Measurements from ENCODE around the gene SLCO1A2.

Gene SLCO1A2

DNA sequence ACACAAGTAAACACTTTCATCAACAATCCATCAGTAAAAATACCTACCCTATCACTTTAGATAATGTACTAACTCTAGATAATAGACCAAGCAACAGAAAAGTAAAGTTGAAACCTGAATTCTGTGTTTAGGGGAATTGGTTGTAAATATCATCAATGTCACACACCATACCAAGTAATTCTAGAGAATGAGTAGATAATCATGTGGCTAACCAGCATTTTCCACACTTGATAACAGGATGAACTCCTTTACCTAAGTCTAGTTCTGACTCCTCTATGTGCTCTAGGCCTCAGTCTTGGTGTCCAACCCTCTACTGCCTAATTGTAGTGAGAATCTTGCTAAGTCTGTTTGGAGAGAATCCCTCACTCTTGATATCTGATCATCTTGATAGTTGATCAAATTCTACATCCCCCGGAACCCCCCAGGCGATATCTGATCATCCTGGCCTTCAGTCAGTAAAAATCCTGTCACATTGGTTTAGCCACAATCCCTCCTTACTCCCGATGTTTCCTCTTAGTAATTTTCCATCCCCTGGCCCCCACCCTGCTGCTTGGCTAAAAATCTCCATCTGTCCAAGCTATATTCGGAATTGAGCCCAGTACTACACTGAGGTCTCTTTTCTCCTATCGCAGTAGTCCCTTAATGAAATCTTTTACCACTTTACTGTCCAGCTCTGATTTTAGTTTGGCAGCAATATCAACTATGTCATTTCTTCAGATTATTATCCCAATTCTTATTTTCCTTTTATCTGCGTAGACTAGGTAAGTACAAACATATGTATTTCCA, 3.4 kb upstream of the SLCO1A2 start:
- Histone ChIP-seq H3K79me2 (ENCODE audit: insufficient read depth, low read depth) (no peaks in the 10 kb centered on the region), H3K4me2 (no peak overlapping the region), H2AFZ (ENCODE audit: low read depth) (no peak overlapping the region), H3K4me3 (IDR thresholded peaks at IDR 0.05; ENCODE audit: insufficient read depth, low read depth, low read length) (no peak overlapping the region), H3K9ac (no peak overlapping the region), H3K27ac (no peak overlapping the region), H3K27me3 (ENCODE audit: insufficient read depth, low read depth) (no peaks in the 10 kb centered on the region), H3K4me1 (ENCODE audit: low read depth, poor library complexity, severe bottlenecking) (no peaks in the 10 kb centered on the region), H3K36me3 (ENCODE audit: insufficient read depth) (no peaks in the 10 kb centered on the region), H4K20me1 (ENCODE audit: insufficient read depth) (no peaks in the 10 kb centered on the region)
- TF ChIP-seq, protein P1, sequence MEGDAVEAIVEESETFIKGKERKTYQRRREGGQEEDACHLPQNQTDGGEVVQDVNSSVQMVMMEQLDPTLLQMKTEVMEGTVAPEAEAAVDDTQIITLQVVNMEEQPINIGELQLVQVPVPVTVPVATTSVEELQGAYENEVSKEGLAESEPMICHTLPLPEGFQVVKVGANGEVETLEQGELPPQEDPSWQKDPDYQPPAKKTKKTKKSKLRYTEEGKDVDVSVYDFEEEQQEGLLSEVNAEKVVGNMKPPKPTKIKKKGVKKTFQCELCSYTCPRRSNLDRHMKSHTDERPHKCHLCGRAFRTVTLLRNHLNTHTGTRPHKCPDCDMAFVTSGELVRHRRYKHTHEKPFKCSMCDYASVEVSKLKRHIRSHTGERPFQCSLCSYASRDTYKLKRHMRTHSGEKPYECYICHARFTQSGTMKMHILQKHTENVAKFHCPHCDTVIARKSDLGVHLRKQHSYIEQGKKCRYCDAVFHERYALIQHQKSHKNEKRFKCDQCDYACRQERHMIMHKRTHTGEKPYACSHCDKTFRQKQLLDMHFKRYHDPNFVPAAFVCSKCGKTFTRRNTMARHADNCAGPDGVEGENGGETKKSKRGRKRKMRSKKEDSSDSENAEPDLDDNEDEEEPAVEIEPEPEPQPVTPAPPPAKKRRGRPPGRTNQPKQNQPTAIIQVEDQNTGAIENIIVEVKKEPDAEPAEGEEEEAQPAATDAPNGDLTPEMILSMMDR (conservative IDR thresholded peaks at IDR 0.05; ENCODE audit: low read depth, low read length) = no peak

DNA sequence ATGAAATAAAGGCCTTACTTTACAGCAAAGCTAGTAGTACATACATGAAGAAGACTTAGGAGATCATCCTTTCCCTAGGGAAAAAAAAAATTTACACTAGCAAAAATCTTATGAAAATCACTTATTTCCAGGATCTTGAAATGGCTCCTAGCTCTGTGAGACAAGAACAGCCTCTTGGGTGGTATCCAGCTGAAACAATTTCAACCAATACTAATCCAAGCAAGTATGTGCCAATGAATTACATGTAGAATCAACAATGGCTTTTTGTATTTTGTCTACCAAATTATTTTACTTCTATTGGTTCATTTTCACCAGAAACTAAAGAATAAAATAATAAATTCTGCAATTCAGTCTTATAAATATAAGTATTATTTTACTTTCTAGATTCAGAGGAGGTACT, 2.7 kb upstream of the SLCO1A2 start:
- H3K9ac ChIP-seq = no peak overlapping the region
- H2AFZ ChIP-seq (ENCODE audit: low read depth) = no peak overlapping the region
- no peak overlapping the region for H3K27ac ChIP-seq
- no peak overlapping the region for H3K4me3 ChIP-seq (IDR thresholded peaks at IDR 0.05; ENCODE audit: insufficient read depth, low read depth, low read length)
- no peaks in the 10 kb centered on the region for H3K4me1 ChIP-seq (ENCODE audit: low read depth, poor library complexity, severe bottlenecking)
- no peaks in the 10 kb centered on the region for H4K20me1 ChIP-seq (ENCODE audit: insufficient read depth)
- no peaks in the 10 kb centered on the region for H3K36me3 ChIP-seq (ENCODE audit: insufficient read depth)
- TF ChIP-seq, protein P1 (conservative IDR thresholded peaks at IDR 0.05; ENCODE audit: low read depth, low read length) = no peak
- H3K27me3 ChIP-seq (ENCODE audit: insufficient read depth, low read depth) = no peaks in the 10 kb centered on the region
- no peaks in the 10 kb centered on the region for H3K79me2 ChIP-seq (ENCODE audit: insufficient read depth, low read depth)
- H3K4me2 ChIP-seq = no peak overlapping the region

GRCh38 chr12:21336656-21337055, 1.9 kb upstream of the SLCO1A2 start:
- Histone ChIP-seq H4K20me1 (ENCODE audit: insufficient read depth) (no peaks in the 10 kb centered on the region), H3K79me2 (ENCODE audit: insufficient read depth, low read depth) (no peaks in the 10 kb centered on the region), H2AFZ (ENCODE audit: low read depth) (no peak overlapping the region), H3K27me3 (ENCODE audit: insufficient read depth, low read depth) (no peaks in the 10 kb centered on the region), H3K36me3 (ENCODE audit: insufficient read depth) (no peaks in the 10 kb centered on the region), H3K4me1 (ENCODE audit: low read depth, poor library complexity, severe bottlenecking) (no peaks in the 10 kb centered on the region), H3K4me2 (no peak overlapping the region), H3K27ac (no peak overlapping the region), H3K9ac (no peak overlapping the region), H3K4me3 (IDR thresholded peaks at IDR 0.05; ENCODE audit: insufficient read depth, low read depth, low read length) (no peak overlapping the region)
- TF ChIP-seq, protein P1 (conservative IDR thresholded peaks at IDR 0.05; ENCODE audit: low read depth, low read length) = no peak

DNA sequence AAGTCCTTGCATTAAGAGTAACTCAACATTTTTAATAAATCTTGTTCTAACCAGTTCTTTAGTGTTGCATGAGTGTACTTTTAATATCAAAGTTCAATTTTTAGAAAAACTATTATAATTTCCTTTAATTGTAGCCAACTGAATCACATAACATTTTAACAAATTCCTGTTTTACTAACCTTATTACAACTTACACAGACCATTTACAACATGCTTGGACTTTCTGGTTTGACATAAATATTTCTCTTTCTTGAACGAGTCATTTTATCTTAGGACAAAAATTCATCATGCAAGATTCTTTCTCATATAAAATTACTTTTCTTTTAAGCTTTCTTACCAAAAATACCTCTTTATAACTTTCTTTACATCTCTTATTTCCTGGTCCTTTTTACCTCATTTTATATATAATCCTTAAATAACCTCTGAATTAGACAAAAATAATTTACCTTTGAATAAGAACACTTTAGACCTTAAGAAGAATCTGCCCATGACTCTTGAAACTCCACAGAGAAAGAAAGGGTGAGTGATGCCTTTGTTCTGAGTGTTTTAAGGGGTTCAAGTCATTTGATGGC, 3.9 kb downstream of the SLCO1A2 start:
- no peaks in the 10 kb centered on the region for H3K79me2 ChIP-seq (ENCODE audit: insufficient read depth, low read depth)
- no peaks in the 10 kb centered on the region for H3K36me3 ChIP-seq (ENCODE audit: insufficient read depth)
- H3K4me1 ChIP-seq (ENCODE audit: low read depth, poor library complexity, severe bottlenecking) = no peaks in the 10 kb centered on the region
- H3K4me3 ChIP-seq (IDR thresholded peaks at IDR 0.05; ENCODE audit: insufficient read depth, low read depth, low read length) = no peak overlapping the region
- no peak overlapping the region for H3K4me2 ChIP-seq
- TF ChIP-seq, protein P1 (conservative IDR thresholded peaks at IDR 0.05; ENCODE audit: low read depth, low read length) = no peak
- no peak overlapping the region for H3K27ac ChIP-seq
- no peaks in the 10 kb centered on the region for H3K27me3 ChIP-seq (ENCODE audit: insufficient read depth, low read depth)
- no peak overlapping the region for H3K9ac ChIP-seq
- H2AFZ ChIP-seq (ENCODE audit: low read depth) = no peak overlapping the region
- no peaks in the 10 kb centered on the region for H4K20me1 ChIP-seq (ENCODE audit: insufficient read depth)

Measured in KMS-11 (cell line).